ENCODE measurements around the gene ALKAL2.

DNA sequence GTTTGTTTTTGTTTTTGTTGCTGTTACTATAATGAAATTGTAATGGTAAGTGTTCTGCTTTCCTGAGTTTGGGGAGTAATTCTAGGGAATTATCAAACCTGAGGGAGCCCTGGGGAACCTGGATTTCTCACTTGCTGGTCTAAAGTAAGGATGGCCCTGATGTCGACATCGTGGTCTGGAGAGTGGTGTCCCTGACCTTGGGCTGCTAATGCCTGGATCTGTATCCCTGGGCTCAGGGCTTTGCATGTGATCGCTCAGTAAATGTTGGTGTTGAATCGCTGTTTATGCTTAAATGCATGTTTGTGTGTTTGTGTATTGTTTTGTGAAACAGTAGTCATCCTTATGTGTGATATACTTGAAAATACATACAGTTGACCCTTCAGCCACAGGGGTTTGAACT lies 17.0 kb downstream of the ALKAL2 start:
- TF ChIP-seq POLR2AphosphoS5 (IDR thresholded peaks at IDR 0.05) (no peak), POLR2A (IDR thresholded peaks at IDR 0.05) (no peak)
- TF ChIP-seq, protein P1, sequence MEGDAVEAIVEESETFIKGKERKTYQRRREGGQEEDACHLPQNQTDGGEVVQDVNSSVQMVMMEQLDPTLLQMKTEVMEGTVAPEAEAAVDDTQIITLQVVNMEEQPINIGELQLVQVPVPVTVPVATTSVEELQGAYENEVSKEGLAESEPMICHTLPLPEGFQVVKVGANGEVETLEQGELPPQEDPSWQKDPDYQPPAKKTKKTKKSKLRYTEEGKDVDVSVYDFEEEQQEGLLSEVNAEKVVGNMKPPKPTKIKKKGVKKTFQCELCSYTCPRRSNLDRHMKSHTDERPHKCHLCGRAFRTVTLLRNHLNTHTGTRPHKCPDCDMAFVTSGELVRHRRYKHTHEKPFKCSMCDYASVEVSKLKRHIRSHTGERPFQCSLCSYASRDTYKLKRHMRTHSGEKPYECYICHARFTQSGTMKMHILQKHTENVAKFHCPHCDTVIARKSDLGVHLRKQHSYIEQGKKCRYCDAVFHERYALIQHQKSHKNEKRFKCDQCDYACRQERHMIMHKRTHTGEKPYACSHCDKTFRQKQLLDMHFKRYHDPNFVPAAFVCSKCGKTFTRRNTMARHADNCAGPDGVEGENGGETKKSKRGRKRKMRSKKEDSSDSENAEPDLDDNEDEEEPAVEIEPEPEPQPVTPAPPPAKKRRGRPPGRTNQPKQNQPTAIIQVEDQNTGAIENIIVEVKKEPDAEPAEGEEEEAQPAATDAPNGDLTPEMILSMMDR (IDR thresholded peaks at IDR 0.05) = no peak

All from suprapubic skin (tissue), 4 donors.